Dermis microvascular lymphatic vessel endothelial cell (primary cell): ENCODE results near the gene TDRD15. TPM values are rescaled to one million over a fixed set of nuclear protein-coding genes. Genes with fewer than 3 reads are reported as not detected.
"Not testable (repeated sequence)": the region's sequence is repeated elsewhere in the genome, so short reads cannot be mapped to it uniquely, and the experiment has no call there.

Source experiments
- DNase-seq, 2 donors: peaks; one replicate each; pipeline versions ENCODE4 v3.0.0 to v3.0.0-alpha.2; 2010; ENCODE audit warnings: low read depth in 2 of 2
- total RNA-seq: library from RNA; depleted of rRNA; stranded (reverse); fragments of >200 nt; gene quantifications from 2 replicates; pipeline ENCODE4 v1.2.1, GENCODE V29; 2014

TDRD15 gene
- total RNA-seq, 1 donor from 2014 or later = not detected

- no peak for DNase-seq
Measured at GRCh38 chr2:21146638-21147037, 22.9 kb downstream of the TDRD15 start.

- DNase-seq = no peak
Measured at GRCh38 chr2:21148718-21149117, 24.9 kb downstream of the TDRD15 start.

GRCh38 chr2:21151234-21151633 is 27.5 kb downstream of the TDRD15 start:
- not testable (repeated sequence) for DNase-seq

DNA sequence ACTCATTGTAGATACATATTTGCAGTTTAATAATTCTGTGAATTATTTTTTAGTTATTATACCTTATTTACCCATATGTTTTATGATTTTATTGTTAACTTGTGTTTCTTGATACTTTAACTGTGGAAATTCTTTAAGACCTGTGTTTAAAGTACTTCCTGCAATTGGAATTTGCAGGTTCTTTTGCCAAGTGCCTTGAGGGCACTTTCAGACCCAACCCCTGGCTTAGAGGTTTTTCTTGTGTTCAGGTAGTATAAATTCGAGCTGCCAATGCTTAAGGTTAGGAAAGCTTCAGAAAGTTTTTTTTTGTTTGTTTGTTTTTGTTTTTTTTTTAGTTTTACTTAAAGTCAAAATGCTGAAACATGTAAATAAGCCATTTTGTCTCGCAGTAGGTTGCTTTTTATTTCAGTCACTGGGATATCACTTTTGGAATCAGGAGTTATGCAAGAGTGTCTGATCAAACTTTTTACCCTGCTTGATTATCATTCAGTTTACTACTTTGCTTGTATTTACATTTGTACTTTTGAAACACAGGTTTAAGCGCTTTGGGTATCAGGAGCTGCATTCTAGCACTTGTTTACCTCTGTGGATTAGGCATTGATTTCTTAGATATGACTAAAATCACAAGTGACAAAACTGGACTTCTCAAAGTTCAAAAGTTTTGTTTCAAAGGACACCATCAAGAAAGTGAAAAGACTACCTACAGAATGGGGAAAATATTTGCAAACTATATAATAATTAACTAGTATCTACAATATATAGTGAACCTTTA is 31.8 kb downstream of the TDRD15 start:
- DNase-seq = no peak

DNA sequence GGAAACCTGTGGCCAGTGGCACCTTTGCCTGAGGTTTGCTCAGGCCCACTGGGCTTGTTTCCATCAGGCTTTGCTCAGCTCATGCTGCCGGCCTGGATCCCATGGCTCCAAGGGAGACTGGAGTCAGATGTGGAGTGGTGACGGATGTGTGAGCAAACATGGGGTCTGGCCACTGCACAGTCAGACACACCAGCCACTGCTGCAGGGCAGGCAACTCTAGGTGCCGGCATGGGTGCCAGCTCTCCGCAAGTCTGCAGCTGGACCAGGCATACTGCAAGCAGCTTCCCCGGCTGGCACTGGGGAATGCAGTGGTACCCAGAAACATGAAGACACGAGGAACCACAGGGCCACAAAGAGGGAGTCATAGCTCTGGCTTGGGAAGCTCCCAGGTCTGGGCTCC is 37.4 kb downstream of the TDRD15 start:
- DNase-seq = no peak

GRCh38 chr2:21161832-21162614 is 38.3 kb downstream of the TDRD15 start:
- no peak for DNase-seq

- DNase-seq = no peak
Measured at GRCh38 chr2:21162615-21162878, 38.8 kb downstream of the TDRD15 start.

DNA sequence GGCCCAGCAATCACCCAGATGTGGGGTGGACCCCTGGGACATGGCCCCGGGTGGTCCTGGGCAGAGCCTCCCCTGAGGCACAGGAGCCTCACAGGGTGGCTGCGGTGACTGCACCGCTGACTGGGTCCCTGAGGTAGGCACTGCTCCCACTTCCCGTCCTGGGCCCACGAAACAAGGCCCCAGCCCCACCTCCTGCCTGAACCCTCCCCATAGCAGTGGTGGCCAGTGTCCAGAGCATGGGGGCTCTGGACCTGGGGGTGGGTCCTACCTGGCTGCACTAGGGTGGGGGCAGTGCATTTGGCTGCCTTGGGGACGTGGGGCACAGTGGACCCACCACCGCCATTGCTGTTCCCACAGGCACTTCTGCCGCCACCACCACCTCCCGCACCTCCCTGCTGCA is 39.4 kb downstream of the TDRD15 start:
- no peak for DNase-seq

- no peak for DNase-seq
Measured at GRCh38 chr2:21165350-21165749, 41.6 kb downstream of the TDRD15 start.

GRCh38 chr2:21175895-21176646 is 52.3 kb downstream of the TDRD15 start:
- peak in 1 of 2 donors; percentile 2 for DNase-seq

DNA sequence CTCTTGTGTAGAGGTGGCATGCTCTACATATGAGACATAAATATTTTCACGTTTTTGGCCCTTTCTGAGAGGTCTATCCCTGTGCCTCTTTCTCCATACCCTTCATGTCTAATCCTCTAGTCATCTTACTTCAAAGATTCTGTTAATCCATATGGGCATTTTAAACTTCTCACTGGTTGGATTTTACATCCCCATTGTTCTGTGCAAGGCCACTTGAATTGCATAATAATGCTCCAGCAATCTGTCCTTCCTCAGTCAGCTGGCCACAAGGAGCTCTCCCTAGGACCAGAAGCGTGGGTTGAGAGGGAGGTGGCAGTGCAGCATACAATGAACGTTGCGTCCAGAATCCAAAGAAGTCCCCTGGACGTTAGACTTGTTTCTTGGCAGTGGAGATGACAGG is 58.2 kb downstream of the TDRD15 start:
- no peak for DNase-seq

- no peak for DNase-seq
Measured at GRCh38 chr2:21183306-21183705, 59.5 kb downstream of the TDRD15 start.

GRCh38 chr2:21183726-21184125 is 60.0 kb downstream of the TDRD15 start:
- no peak for DNase-seq

GRCh38 chr2:21191535-21191934 is 67.8 kb downstream of the TDRD15 start:
- no peak for DNase-seq

Other genes starting within 250 kb of the TDRD15 start
- gene APOB, start 79.9 kb upstream of the TDRD15 start, total RNA-seq = under 0.01 and 0.13 TPM in 2 replicates